Stimulated activated CD4-positive, alpha-beta T cell treated with anti-CD3 and anti-CD28 coated beads, Interleukin-4, amount 100 ng/mL, for 24 hours (primary cell): ENCODE results near the gene PPAN.

Experiments used
- DNase-seq: peaks from one replicate; pipeline ENCODE4 v3.0.0-alpha.2; 2020

The PPAN gene

GRCh38 chr19:10141973-10142372, 35.8 kb downstream of the PPAN start:
- no peak for DNase-seq

- DNase-seq: peak; percentile 33
Observed at GRCh38 chr19:10142701-10143375, 36.7 kb downstream of the PPAN start.

GRCh38 chr19:10143681-10144080, 37.5 kb downstream of the PPAN start:
- DNase-seq: no peak

- DNase-seq: no peak
Observed at GRCh38 chr19:10144361-10144760, 38.2 kb downstream of the PPAN start.

GRCh38 chr19:10145031-10145430, 38.9 kb downstream of the PPAN start:
- DNase-seq: no peak

GRCh38 chr19:10146142-10146541, 40.0 kb downstream of the PPAN start:
- DNase-seq: no peak

GRCh38 chr19:10149427-10149826, 43.3 kb downstream of the PPAN start:
- no peak for DNase-seq

GRCh38 chr19:10151521-10151920, 45.4 kb downstream of the PPAN start:
- no peak for DNase-seq

GRCh38 chr19:10152100-10152499, 45.9 kb downstream of the PPAN start:
- DNase-seq: no peak

- DNase-seq: no peak
Observed at GRCh38 chr19:10155839-10156238, 49.7 kb downstream of the PPAN start.

GRCh38 chr19:10158071-10158470, 51.9 kb downstream of the PPAN start:
- no peak for DNase-seq

- no peak for DNase-seq
Observed at GRCh38 chr19:10158485-10158884, 52.3 kb downstream of the PPAN start.

- DNase-seq: no peak
Observed at GRCh38 chr19:10159610-10160009, 53.4 kb downstream of the PPAN start.
